ENCODE measurements around the gene MTX1.
A peak's percentile ranks its signal among the peaks of the same experiment; 100 is the strongest.

Gene MTX1

DNA sequence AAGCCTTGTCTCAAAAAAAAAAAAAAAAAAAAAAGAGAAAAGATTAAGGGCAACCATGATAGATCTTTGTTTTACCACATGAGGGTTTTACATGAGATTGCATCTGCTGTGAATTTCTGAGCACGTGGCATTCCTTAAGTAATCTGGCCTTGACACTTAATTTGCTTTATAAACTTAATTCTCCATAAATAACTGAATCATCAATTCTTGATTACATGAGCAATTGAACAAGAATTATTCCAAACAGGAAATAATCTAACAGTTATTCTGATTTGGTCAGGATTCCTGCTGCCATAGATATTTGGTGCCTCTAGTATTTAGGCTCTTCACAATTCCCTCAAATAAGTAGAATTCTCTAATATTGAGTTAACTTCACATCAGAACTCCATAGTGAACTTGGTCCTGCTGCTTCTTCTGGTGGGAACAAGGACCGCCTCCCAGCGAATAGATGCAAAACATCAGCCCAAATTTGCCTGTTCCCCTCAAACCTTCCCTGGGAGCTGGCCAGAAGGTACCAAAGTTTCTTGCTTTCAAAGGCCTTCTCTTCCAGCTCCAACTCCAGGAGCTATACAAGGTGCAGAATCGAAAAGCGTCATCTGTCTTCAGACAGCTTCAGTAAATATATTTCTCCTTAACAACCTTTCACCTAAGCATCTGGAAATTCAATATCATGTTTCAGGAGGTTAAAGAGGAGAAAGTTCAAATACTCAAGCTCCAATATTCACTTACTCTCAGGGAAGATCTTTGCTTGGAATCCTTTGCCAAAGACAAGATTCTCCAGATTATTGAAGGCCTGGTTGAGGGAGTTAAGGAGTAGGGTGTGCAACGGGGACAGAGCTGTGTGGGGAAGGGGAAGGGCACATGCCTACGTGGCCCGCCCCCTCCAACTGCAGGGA is 36.4 kb upstream of the MTX1 start:
- DNase-seq (ENCODE audit: low spot score): no peak
- in situ Hi-C loops (cut with MboI; ENCODE audit: low pct_unique_long_range_greater_than_20kb, low sequenced_read_pairs, unreplicated experiment): no loop called here
- TF ChIP-seq, protein P1, sequence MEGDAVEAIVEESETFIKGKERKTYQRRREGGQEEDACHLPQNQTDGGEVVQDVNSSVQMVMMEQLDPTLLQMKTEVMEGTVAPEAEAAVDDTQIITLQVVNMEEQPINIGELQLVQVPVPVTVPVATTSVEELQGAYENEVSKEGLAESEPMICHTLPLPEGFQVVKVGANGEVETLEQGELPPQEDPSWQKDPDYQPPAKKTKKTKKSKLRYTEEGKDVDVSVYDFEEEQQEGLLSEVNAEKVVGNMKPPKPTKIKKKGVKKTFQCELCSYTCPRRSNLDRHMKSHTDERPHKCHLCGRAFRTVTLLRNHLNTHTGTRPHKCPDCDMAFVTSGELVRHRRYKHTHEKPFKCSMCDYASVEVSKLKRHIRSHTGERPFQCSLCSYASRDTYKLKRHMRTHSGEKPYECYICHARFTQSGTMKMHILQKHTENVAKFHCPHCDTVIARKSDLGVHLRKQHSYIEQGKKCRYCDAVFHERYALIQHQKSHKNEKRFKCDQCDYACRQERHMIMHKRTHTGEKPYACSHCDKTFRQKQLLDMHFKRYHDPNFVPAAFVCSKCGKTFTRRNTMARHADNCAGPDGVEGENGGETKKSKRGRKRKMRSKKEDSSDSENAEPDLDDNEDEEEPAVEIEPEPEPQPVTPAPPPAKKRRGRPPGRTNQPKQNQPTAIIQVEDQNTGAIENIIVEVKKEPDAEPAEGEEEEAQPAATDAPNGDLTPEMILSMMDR (IDR thresholded peaks at IDR 0.05; ENCODE audit: extremely low read depth, insufficient read depth, missing control alignments): no peak

DNA sequence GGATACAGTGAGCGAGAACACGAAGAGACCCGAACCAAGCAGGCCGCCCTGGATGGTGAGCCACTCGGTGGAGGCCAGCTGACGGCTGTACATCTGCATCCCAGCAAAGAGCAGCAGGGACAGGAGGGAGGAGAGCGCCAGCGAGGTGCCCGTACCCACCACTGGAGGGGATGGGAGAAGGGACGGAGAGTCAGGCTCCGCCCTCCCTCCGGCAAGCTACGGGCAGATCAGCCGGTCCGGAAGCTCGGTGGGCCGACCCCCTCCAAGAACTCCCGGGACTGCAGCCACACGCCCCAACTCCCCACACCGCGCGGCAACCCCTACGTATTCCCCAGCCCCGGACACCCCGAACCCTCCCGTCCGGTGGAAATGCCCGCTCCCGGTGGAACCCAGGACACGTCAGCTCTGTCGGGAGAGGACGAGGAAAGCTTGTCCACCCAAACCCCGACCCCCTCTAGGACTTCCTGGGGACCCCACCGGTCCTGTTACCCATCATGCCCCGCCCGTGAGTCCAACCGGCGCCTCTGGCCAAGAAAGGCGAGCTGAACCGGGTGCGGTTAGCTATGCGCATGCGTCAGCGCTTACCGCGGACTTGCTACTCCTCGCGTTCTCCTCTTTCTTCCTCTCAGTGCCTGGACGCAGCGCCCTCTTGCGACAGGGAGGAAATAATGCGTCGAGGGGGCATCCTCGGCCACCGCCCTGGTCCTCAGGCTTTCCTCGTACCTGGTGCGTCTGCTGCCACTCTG is 35.6 kb upstream of the MTX1 start, which contains the start of gene KRTCAP2:
Gene KRTCAP2, minus strand, starts transcription at position 573 of the 746 bp plus-strand sequence. Its CDS starts 80 bp downstream, at position 493.
- TF ChIP-seq, protein P1 (IDR thresholded peaks at IDR 0.05; ENCODE audit: extremely low read depth, insufficient read depth, missing control alignments): peak; percentile 95
- peak; percentile 98 for DNase-seq (ENCODE audit: low spot score)
- in situ Hi-C loops (cut with MboI; ENCODE audit: low pct_unique_long_range_greater_than_20kb, low sequenced_read_pairs, unreplicated experiment): no loop called here

DNA sequence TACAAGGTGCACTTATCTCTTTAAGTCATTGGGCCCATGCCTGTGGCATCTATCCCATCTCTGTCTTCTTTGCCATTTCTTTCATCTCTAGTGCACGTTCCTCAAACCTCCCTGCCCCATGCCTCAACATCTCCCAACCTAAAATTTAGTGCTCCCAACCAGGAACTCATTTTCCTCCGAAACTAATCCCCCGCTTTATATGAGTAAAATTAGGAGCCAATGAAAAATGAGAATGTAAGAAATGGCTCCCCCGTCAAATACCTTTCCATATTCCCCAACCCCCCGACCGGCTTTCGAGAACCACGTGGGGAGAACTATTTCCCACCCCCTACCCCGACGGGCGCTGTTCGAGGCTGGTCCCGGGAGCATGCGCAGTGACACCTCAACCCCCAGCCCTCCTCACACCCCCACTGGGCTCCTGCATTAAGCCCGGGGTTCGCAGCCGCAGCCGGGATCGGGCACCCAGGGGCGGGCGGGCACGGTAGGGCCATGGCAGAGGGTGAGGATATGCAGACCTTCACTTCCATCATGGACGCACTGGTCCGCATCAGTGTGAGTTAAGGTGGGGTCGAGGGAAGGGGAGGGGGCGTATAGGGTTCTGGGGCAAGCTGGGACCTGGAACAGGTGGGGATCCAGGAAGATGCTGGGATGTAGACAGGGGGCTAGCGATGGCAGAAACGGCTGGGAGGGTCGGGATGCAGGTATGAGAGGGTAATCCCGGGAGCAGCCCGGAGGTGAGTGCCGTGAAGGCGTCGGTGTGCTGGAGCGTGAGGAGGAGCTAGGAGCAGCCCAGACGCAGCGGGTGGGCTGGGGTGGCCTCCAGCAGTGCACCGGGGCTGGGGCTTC is 34.8 kb upstream of the MTX1 start, which contains the start of gene TRIM46:
Gene TRIM46, plus strand, starts transcription at position 372 of the 846 bp plus-strand sequence. Its CDS starts 118 bp downstream, at position 490.
- in situ Hi-C loops (cut with MboI; ENCODE audit: low pct_unique_long_range_greater_than_20kb, low sequenced_read_pairs, unreplicated experiment): no loop called here
- TF ChIP-seq, protein P1 (IDR thresholded peaks at IDR 0.05; ENCODE audit: extremely low read depth, insufficient read depth, missing control alignments): no peak
- DNase-seq (ENCODE audit: low spot score): peak; percentile 83

GRCh38 chr1:155174324-155175280 is 33.9 kb upstream of the MTX1 start:
- DNase-seq (ENCODE audit: low spot score): peak; percentile 53

DNA sequence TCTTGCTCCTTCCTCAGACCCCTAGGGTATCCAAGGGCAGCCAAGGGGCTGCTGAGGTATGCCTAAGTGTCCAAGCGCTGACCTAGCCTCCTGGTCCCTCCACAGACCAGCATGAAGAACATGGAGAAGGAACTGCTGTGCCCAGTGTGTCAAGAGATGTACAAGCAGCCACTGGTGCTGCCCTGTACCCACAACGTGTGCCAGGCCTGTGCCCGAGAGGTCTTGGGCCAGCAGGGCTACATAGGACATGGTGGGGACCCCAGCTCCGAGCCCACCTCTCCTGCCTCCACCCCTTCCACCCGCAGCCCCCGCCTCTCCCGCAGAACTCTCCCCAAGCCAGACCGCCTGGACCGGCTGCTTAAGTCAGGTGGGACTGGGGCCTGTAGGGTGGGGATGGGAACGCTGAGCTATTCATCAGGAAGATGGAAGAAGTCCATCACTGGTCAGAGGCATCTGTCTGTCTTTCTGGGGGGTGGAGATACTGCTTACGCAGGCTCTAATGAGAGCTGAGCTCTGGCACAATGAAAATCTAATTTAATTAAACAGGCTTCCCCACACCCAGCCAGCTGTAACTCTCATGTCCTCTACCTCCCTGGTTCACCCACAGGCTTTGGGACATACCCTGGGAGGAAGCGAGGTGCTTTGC is 33.1 kb upstream of the MTX1 start:
- TF ChIP-seq, protein P1 (IDR thresholded peaks at IDR 0.05; ENCODE audit: extremely low read depth, insufficient read depth, missing control alignments): no peak
- in situ Hi-C loops (cut with MboI; ENCODE audit: low pct_unique_long_range_greater_than_20kb, low sequenced_read_pairs, unreplicated experiment): no loop called here
- DNase-seq (ENCODE audit: low spot score): peak; percentile 21

More at GRCh38 chr1:155174324-155175280, 33.9 kb upstream of the MTX1 start:
- TF ChIP-seq, protein P1 (IDR thresholded peaks at IDR 0.05; ENCODE audit: extremely low read depth, insufficient read depth, missing control alignments): no peak
- in situ Hi-C loops (cut with MboI; ENCODE audit: low pct_unique_long_range_greater_than_20kb, low sequenced_read_pairs, unreplicated experiment): no loop called here

All from GM13977 (cell line).